Right renal cortex interstitium (tissue), 3 donors: ENCODE data around the gene RGS16. TPM values are rescaled to one million over a fixed set of nuclear protein-coding genes. Genes with fewer than 3 reads are reported as not detected.

Source experiments
- DNase-seq, 3 donors: peaks; one replicate each; pipeline ENCODE4 v3.0.0-alpha.2; 2013; ENCODE audit warnings: low read depth in 3 of 3, low spot score in 2 of 3
- polyA plus RNA-seq, 3 donors: library from polyadenylated mRNA; unstranded; fragments of 120-200 nt; gene quantifications; one replicate each; pipeline ENCODE4 v1.2.1, GENCODE V29; 2013; ENCODE audit not compliant: insufficient read length in 3 of 3

RGS16 gene
- polyA plus RNA-seq, 3 donors, result 0.71 to 1.4 (median 1.2) TPM

DNA sequence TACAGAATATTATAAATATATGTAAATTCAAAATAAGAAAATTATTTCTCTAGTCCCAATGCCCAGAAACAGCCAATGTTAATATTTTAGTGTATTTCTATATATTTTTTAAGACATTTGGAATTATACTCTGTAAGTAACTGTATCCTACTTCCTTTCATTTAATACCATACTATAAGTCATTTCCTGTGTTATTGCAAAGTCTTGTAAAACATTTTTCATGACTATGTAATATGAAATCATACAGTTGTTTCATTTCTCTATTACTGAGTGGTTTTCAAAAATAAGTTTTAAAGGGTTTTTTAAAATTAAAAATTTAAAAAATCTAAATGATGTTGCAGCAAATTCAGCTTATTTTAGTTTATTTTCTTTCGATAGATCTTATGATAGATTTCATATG, 17.1 kb downstream of the RGS16 start:
- no peak for DNase-seq

GRCh38 chr1:182586380-182586779, 17.8 kb downstream of the RGS16 start:
- no peak for DNase-seq

DNA sequence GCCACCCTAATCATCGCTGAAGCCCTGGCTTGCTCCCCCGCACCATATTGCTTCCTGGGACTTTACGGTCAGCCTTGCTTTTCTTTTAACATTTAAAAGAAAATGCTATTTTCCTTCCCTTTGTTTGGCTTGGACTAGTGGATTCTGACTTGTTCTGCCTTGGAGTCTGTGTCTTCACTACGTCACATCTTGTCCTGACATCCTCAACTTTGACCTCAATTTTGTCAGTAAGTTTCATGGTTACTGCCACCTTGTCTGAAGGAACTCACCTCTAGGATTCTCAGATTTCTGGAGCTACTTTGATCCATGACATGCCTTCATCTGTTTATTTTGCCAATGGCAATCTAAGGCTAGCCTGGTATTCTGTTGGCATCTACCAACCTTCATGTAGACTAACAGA, 19.4 kb downstream of the RGS16 start:
- DNase-seq, result no peak

DNA sequence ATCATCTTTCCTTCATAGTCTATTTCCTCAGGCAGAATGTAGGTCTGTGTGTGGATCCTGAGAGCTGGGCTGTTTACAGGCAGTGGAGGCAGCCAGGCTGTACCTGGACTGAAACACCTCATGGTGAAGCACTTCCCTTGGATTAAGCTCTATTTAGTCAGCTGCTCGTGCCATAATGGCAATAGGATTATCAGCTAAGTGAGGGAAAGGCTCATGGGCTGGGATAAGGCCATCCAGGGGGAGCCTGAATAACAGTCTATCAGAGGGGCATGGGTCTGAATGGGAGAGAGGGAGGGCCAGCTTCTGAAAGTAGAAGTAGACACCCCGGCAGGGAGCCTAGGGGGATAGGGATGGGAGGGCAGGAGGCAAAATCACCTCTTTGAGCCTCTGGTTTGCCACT, 23.5 kb downstream of the RGS16 start:
- no peak for DNase-seq

DNA sequence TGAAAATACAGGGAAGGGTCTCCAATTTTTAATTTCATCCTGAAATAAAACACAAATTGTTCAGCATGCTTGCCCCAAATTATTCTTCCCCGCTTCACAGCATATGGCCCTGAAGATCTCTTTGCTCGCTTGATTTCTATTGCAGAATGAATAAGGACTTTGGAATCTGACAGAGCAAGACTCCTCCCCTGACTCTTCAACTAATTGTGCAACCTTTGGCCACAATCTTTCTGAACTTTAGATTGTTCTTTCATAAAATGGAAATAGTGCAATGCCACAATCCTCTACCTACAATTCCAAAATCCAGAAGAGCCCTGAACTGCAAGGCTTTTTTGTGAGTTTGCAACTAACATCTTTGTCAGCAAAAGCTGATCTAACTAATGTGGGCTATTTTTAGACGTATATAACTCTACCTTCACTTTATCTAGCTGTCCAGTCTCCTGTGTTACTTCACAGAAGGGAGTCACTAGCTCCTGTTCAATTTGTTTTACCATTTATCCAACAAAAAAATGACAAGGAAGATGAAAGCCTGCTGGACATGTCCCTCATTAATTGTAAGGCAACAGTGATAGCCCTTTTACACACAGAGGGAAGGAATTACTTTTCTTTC, 28.5 kb downstream of the RGS16 start:
- no peak for DNase-seq

GRCh38 chr1:182574156-182574555, 30.0 kb downstream of the RGS16 start:
- no peak for DNase-seq

- no peak for DNase-seq
Observed at GRCh38 chr1:182570611-182570970, 33.6 kb downstream of the RGS16 start.

DNA sequence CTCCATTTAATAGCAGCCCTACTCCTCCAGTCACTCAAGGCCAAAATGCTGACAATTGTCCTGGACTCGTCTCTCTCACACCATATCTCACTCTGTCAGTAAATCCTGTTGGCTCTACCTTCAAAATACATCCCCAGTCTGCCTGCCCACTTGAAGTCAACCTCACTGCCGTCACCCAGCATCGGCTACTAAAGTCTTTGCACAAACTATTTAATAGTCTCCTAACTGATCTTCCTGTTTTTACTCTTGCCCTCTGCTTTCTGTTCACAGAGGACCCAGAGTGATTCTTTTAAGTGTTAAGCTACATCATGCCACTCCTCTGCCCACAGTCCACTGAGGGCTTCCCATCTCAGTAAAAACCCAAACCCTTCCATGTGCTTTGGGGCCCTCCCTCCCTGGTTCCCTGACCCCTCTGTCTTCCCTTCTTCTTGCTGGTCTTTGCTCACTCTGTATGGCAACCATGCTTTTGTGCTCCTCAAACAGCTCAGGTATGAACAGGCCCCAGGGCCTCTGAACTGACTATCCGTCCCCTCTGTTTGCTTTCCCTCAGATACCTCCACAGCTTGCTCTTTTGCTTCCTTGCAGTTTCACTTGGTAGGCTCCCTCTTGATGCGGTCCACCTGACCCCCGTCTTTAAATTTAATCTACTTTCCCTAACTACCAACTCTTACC, 34.1 kb downstream of the RGS16 start:
- no peak for DNase-seq

GRCh38 chr1:182568647-182569284, 35.4 kb downstream of the RGS16 start:
- DNase-seq, result no peak

GRCh38 chr1:182567629-182568028, 36.6 kb downstream of the RGS16 start:
- no peak for DNase-seq

GRCh38 chr1:182565537-182565936, 38.7 kb downstream of the RGS16 start:
- no peak for DNase-seq

DNA sequence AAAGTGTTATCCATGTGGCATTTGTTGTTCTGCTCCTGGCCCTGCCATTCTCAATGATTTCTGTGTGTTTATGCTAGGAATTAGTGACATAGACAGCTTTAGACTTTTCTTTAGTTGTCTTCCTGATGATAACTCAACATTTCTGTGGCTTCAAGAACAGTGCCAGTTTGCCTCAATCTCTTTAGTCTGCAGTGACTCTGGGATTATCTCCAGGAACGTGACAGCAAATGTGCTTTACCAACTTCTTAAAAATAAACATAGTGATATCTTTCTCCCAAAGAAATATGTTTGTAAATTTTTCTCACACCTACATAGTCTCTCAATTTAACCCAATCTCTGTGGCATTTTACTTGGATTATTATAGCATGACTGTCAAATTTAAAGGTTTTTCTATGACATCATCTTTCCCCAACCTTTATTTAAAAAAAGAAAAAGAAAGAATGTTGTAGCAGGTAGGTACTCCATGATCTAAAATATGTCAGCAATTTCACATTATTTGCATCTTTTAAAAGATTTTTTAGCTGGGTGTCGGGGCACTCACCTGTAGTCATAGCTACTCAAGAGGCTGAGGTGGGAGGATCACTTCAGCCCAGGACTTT, 39.7 kb downstream of the RGS16 start:
- no peak for DNase-seq

- DNase-seq, result no peak
Observed at GRCh38 chr1:182563095-182563494, 41.1 kb downstream of the RGS16 start.

GRCh38 chr1:182561456-182561855, 42.7 kb downstream of the RGS16 start:
- no peak for DNase-seq

DNA sequence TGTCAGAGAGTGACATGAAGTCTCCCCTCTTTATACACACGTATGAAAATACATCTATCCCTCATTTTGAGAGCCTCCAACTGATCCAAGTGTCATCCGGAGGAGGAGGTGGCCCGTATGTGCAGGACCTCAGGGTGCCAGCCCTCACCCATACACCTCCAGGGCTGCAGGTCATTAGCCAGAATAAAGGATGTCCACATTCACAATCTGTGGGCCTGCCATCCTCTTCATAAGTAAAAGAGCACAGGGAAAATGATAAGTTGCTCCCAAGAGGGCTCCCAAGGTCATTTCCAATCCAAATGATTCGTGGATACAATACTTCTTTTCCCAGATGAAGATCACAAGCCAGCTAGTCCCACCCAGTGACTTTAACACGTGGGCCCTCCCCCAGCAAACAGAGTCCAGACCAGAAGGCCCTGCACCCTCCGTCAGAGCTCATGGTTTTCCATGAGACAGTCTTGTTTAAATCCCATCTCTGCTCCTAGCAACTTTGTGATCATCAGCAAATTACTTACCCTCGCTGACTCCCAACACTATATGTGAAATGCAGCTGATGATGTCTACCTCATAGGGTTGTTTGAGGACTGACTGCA, 43.7 kb downstream of the RGS16 start:
- DNase-seq, result no peak

DNA sequence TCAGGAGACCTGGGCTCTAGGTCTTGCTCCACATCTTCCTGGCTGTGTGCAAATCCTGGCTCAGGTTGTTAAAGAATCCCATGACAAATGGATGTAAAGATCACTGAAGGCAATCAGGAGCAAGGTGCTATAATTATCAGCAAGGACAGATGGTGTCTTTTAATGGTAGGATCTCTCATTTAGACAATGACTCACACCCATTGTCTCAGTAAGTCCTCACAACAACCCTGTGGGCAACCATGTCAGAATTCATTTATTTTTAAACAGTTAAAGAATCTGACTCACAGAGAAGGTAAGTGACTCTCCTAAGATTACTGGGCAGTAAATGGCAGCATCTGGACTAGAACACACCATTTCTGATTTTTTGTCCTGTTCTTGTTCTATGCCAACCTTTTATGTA, 47.9 kb downstream of the RGS16 start:
- no peak for DNase-seq

GRCh38 chr1:182555493-182555892, 48.7 kb downstream of the RGS16 start:
- DNase-seq, result no peak

DNA sequence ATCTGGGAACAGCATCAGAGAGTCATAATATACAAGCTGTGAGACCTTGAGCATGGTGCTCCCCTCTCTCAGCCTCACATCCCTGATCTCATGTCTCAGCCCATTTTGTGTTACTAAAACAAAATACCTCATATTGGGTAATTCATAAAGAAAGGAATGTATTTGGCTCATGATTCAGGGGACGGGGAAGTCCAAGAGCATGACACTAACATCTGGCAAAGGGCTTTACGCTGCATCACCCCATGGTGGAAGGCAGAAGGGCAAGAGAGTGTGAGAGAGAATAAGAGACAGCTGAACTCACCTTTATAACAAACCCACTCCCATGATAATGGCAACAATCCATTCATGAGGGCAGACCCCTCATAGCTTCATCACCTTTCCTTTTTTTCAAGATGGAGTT, 51.7 kb downstream of the RGS16 start:
- DNase-seq, result no peak

DNA sequence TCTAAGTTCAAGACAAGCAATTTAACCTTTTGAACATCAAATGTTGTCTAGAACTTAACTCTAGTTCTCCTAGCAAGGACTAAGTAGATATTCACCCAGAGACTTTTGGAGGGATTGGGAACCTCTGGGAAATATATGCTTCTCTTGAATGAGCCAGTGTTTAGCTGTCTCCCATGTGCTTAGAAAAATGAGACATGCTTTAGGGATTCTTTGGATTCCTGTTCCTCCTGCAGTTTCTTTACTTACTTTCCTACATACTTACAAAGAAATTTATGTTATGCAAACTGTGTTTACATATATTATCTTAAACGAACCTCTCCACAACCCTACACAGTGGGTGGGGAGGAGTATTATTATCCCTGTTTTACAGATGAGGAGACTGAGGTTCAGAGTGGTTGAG, 54.4 kb downstream of the RGS16 start:
- DNase-seq, result no peak

GRCh38 chr1:182549346-182549745, 54.8 kb downstream of the RGS16 start:
- no peak for DNase-seq
